GM12891 (cell line): ENCODE data around the gene PREX1.

ENCODE experiments used
- POLR2A ChIP-seq: IDR thresholded peaks from 2 replicates; pipeline ENCODE4 v1.6.1; 2011; ENCODE audit warnings: low read depth, low read length, control low read depth
- POLR2AphosphoS5 ChIP-seq: IDR thresholded peaks from 2 replicates; pipeline ENCODE4 v1.6.1; 2011; ENCODE audit warnings: low read depth, low read length, control low read depth
- SPI1 ChIP-seq: IDR thresholded peaks from 2 replicates; pipeline ENCODE4 v1.6.1; 2011; ENCODE audit warnings: low read depth, low read length, control low read depth
- TAF1 ChIP-seq: IDR thresholded peaks from 2 replicates; pipeline ENCODE4 v1.6.1; 2011; ENCODE audit warnings: low read depth, low read length, control low read depth

DNA sequence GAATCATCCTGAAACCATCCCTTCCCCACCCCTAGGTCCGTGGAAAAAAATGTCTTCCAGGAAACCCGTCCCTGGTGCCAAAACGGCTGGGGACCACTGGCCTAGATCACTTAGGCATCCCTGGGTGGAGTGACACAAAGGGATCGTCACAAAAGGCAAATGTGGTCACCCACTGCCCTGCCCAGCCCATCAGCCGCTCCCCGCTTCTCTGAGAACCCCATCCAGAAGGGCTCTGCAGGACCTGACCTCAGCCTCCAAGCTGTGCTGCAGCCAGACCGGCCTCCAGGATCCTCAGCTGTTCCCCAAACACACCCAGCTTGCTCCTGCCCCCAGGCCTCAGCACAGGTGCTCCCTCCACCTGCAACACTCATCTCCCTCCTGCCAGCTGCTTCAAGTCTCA, 61.6 kb downstream of the PREX1 start:
- TF ChIP-seq POLR2AphosphoS5 (no peak), POLR2A (no peak), TAF1 (no peak), SPI1 (no peak)
